Smooth muscle cell (in vitro differentiated cells): ENCODE data around the gene CDC42BPB. TPM values are rescaled to one million over a fixed set of nuclear protein-coding genes. Genes with fewer than 3 reads are reported as not detected.

Source experiments
- DNase-seq: peaks from one replicate; lab custom pipeline; 2025; ENCODE audit not compliant: unreplicated experiment; lab: John Stamatoyannopoulos, UW
- H2AFZ ChIP-seq: fragments of 200-600 bp; sonication (generic); 2 replicates; pipeline ENCODE4 v1.6.0; 2016; ENCODE audit warnings: antibody characterized with exemption, low read depth, mild to moderate bottlenecking
- H3F3A ChIP-seq: fragments of 200-600 bp; sonication (generic); 2 replicates; pipeline ENCODE4 v1.6.0; 2017; ENCODE audit warnings: antibody characterized with exemption, low read depth
- H3K27ac ChIP-seq: fragments of 200-600 bp; sonication (generic); 2 replicates; pipeline ENCODE4 v1.5.1; 2016; ENCODE audit warnings: low read depth, mild to moderate bottlenecking
- H3K27me3 ChIP-seq: fragments of 200-600 bp; sonication (generic); 2 replicates; pipeline ENCODE4 v1.6.1; 2016; ENCODE audit warnings: low read depth, mild to moderate bottlenecking
- H3K36me3 ChIP-seq: fragments of 200-600 bp; sonication (generic); 2 replicates; pipeline ENCODE4 v1.5.1; 2016; ENCODE audit warnings: low read depth
- H3K4me1 ChIP-seq: fragments of 200-600 bp; sonication (generic); 2 replicates; pipeline ENCODE4 v1.5.1; 2016; ENCODE audit warnings: low read depth
- H3K4me2 ChIP-seq: fragments of 200-600 bp; sonication (generic); 2 replicates; pipeline ENCODE4 v1.6.0; 2016; ENCODE audit warnings: mild to moderate bottlenecking
- H3K4me3 ChIP-seq: fragments of 200-600 bp; sonication (generic); 2 replicates; pipeline ENCODE4 v1.5.1; 2016; ENCODE audit warnings: mild to moderate bottlenecking
- H3K79me2 ChIP-seq: fragments of 200-600 bp; sonication (generic); 2 replicates; pipeline ENCODE4 v1.6.0; 2016; ENCODE audit warnings: low read depth, mild to moderate bottlenecking
- H3K9ac ChIP-seq: fragments of 200-600 bp; sonication (generic); 2 replicates; pipeline ENCODE4 v1.6.0; 2016; ENCODE audit warnings: low read depth
- H3K9me3 ChIP-seq: fragments of 200-600 bp; sonication (generic); replicated peaks from 2 replicates; pipeline ENCODE4 v1.5.1; 2016; ENCODE audit warnings: low read depth
- H4K20me1 ChIP-seq: fragments of 200-600 bp; sonication (generic); 2 replicates; pipeline ENCODE4 v1.6.0; 2016; ENCODE audit warnings: low read depth
- WGBS: methylation state at CpG from one replicate; pipeline ENCODE4 v1.1.7; 2016; ENCODE audit warnings: low lambda C conversion rate; 5-methylcytosine and 5-hydroxymethylcytosine counted together
- polyA plus RNA-seq: library from polyadenylated mRNA; unstranded; fragments of >200 nt; fragmentation: Nextera tagmentation; extraction: Ambion mirVana; gene quantifications from 2 replicates; pipeline ENCODE4 v1.2.1, GENCODE V29; 2016
- total RNA-seq: library from RNA; depleted of rRNA; stranded (reverse); fragments of >200 nt; gene quantifications from 2 replicates; pipeline ENCODE4 v1.2.3, GENCODE V29; 2014
- TF ChIP-seq, protein P1 (sequence below): fragments of 200-600 bp; sonication (generic); IDR thresholded peaks from 2 replicates; pipeline ENCODE4 v1.5.1; 2017; ENCODE audit warnings: borderline replicate concordance, mild to moderate bottlenecking, antibody characterized with exemption; ENCODE audit not compliant: insufficient read depth, poor library complexity, severe bottlenecking

The CDC42BPB gene
- total and polyA plus RNA-seq, 2 experiments from 2014 or later: 11.3 to 71.2 TPM

DNA sequence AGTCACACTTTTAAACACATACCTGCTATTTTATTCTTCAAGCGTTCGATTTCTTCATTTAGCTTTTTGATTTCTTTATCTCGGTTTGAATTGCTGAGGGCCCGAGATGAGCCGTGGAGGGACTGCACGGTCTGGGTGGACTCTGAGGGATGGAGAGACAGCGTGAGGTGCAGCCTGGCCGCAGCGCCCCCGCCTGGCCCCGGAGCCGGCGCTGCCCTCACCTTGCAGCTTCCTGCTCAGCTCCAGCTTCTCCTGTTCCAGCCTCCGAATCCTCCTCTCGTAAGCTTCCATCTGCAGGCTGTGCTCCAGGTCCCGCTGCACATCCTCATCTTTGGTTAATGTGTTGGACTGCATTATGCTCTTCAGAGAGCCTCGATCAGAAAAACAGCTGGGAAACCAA, 81.7 kb downstream of the CDC42BPB start:
- H3K9ac ChIP-seq: no peak overlapping the region
- H3K36me3 ChIP-seq: peaks cover 16% of the 10 kb centered on the region
- H3K27ac ChIP-seq: no peak overlapping the region
- no peak overlapping the region for H2AFZ ChIP-seq
- peaks cover 12% of the 10 kb centered on the region for H4K20me1 ChIP-seq
- H3F3A ChIP-seq: no peaks in the 10 kb centered on the region
- peaks cover 5% of the 10 kb centered on the region for H3K79me2 ChIP-seq
- TF ChIP-seq, protein P1, sequence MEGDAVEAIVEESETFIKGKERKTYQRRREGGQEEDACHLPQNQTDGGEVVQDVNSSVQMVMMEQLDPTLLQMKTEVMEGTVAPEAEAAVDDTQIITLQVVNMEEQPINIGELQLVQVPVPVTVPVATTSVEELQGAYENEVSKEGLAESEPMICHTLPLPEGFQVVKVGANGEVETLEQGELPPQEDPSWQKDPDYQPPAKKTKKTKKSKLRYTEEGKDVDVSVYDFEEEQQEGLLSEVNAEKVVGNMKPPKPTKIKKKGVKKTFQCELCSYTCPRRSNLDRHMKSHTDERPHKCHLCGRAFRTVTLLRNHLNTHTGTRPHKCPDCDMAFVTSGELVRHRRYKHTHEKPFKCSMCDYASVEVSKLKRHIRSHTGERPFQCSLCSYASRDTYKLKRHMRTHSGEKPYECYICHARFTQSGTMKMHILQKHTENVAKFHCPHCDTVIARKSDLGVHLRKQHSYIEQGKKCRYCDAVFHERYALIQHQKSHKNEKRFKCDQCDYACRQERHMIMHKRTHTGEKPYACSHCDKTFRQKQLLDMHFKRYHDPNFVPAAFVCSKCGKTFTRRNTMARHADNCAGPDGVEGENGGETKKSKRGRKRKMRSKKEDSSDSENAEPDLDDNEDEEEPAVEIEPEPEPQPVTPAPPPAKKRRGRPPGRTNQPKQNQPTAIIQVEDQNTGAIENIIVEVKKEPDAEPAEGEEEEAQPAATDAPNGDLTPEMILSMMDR: no peak
- H3K4me1 ChIP-seq: no peaks in the 10 kb centered on the region
- no peak overlapping the region for H3K4me2 ChIP-seq
- no peaks in the 10 kb centered on the region for H3K9me3 ChIP-seq
- no peak for DNase-seq
- no peaks in the 10 kb centered on the region for H3K27me3 ChIP-seq
- 94% methylated on average over 17 of the region's 17 CpGs for WGBS
- no peak overlapping the region for H3K4me3 ChIP-seq

DNA sequence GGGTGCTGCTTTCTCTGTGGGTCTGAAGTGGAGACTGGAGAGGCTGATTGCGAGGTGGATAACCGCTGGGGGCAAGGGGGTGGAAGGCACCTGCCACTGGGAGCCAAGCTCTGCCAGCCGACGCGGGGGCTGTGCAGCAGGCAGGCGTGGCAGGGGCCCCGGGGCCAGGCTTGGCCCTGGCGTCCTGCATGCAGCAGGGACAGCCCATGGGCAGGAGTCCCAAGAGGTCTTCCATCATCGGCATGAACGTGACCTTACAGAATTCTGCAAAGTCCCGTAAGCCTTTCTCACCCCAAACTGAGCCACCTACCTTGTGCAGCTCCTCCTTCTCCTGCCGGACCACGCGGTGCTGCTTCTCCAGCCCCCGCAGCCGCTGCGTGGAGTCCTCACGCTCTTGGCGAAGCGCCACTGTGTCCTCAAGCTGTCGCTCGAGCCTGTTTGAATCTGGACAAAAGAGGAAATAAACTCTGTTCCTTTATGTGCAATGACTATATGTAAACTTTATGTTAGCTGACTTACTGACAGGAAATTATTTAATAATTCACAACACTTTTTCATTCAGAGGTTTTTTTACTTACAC, 83.6 kb downstream of the CDC42BPB start:
- Histone ChIP-seq H3K79me2 (no peaks in the 10 kb centered on the region), H3F3A (no peaks in the 10 kb centered on the region), H3K36me3 (peaks cover 24% of the 10 kb centered on the region), H3K4me3 (no peak overlapping the region), H4K20me1 (peaks cover 16% of the 10 kb centered on the region), H2AFZ (no peak overlapping the region), H3K4me2 (no peak overlapping the region), H3K4me1 (no peaks in the 10 kb centered on the region), H3K9ac (no peak overlapping the region), H3K27ac (no peak overlapping the region), H3K9me3 (no peaks in the 10 kb centered on the region), H3K27me3 (no peaks in the 10 kb centered on the region)
- 94% methylated on average over 21 of the region's 22 CpGs for WGBS
- TF ChIP-seq, protein P1: no peak
- no peak for DNase-seq

DNA sequence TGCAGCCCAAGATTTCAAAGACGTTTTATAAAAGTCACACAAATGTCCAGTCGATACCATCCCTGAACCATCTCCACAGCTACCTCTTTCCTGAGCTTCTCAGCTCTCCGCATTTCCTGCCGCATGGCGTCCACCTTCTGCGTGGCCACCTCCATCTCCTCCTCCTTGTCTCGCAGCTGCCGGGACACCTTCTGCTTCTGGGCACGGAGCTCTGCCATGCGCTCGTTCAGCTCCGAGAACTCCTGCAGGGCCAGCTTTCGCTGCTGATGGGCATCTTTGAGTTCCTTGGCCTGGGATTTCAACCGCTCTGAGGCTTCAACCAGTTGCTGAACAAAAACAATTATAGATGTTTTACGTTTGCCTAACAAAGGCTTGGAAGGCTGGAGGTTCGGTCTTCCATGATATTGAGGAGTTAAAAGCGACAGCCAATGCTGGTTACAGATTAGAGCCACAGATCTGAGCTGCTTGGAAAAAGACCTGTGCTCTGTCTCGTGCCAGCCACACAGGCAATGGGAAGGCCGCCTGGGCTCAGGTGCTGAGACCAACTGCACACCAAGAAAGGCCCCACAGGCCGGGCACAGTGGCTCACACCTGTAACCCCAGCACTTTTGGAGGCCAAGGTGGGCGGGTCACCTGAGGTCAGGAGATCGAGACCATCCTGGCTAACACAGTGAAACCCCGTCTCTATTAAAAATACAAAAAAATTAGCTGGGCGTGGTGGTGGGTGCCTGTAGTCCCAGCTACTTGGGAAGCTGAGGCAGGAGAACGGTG, 85.3 kb downstream of the CDC42BPB start:
- 95% methylated on average over 25 of the region's 25 CpGs for WGBS
- H4K20me1 ChIP-seq: peaks cover 10% of the 10 kb centered on the region
- TF ChIP-seq, protein P1: no peak

DNA sequence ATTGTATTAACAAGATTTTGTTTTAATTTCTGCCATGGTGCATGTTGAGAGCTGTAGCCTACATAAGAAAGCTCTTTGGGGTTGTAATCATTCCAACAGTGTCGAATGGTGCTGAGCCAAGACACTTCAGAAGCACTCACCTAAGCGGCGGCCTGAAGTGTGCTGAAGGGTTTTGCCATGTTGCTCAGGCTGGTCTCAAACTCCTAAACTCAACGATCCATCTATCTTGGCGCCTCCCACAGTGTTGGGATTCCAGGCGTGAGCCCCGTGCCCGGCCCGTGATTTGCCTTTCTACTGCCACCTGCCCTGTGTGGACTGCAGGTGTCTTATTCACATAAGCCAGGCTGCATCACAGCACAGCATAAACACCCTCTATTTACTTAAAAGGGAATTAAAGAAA, 86.0 kb downstream of the CDC42BPB start:
- TF ChIP-seq, protein P1: no peak
- Histone ChIP-seq H3K4me3 (no peak overlapping the region), H3K9me3 (no peaks in the 10 kb centered on the region), H3K27ac (no peak overlapping the region), H3K4me2 (no peak overlapping the region), H3K9ac (no peak overlapping the region), H2AFZ (no peak overlapping the region), H3K27me3 (no peaks in the 10 kb centered on the region), H4K20me1 (peaks cover 10% of the 10 kb centered on the region), H3K4me1 (no peaks in the 10 kb centered on the region), H3K36me3 (peaks cover 28% of the 10 kb centered on the region), H3K79me2 (no peaks in the 10 kb centered on the region), H3F3A (no peaks in the 10 kb centered on the region)
- WGBS: 92% methylated on average over 9 of the region's 9 CpGs
- DNase-seq: no peak

More for the DNA sequence above, 85.3 kb downstream of the CDC42BPB start:
- Histone ChIP-seq H3F3A (no peaks in the 10 kb centered on the region), H3K9me3 (no peaks in the 10 kb centered on the region), H3K9ac (no peak overlapping the region), H2AFZ (no peak overlapping the region), H3K36me3 (peaks cover 28% of the 10 kb centered on the region), H3K4me1 (no peaks in the 10 kb centered on the region), H3K79me2 (no peaks in the 10 kb centered on the region), H3K4me2 (no peak overlapping the region), H3K27ac (no peak overlapping the region), H3K4me3 (no peak overlapping the region), H3K27me3 (no peaks in the 10 kb centered on the region)
- no peak for DNase-seq
